Measurements from ENCODE around the gene PPP1R26.
"Not testable (repeated sequence)": the region's sequence is repeated elsewhere in the genome, so short reads cannot be mapped to it uniquely, and the experiment has no call there.

- TF ChIP-seq CTCF, POLR2A, EP300 (IDR thresholded peaks at IDR 0.05): not testable (repeated sequence)
Observed at GRCh38 chr9:135534826-135535225, 55.2 kb downstream of the PPP1R26 start.
